ENCODE measurements around the gene SLC1A2. TPM values are rescaled to one million over a fixed set of nuclear protein-coding genes. Genes with fewer than 3 reads are reported as not detected.

SLC1A2 gene
- total and polyA plus RNA-seq, 2 experiments from 2014 or later, result 0.70 to 2.8 TPM

- TF ChIP-seq JUNB (IDR thresholded peaks at IDR 0.05; ENCODE audit: unreplicated experiment) (no peak), ZNF462 (CRISPR knock-in tag; IDR thresholded peaks at IDR 0.05) (no peak), ZNF114 (CRISPR knock-in tag; IDR thresholded peaks at IDR 0.05) (no peak), EZH2phosphoT487 (IDR thresholded peaks at IDR 0.05; ENCODE audit: unreplicated experiment) (no peak), NANOG (IDR thresholded peaks at IDR 0.05; ENCODE audit: borderline replicate concordance) (no peak), EZH2 (IDR thresholded peaks at IDR 0.05; ENCODE audit: low read depth, unreplicated experiment) (no peak), REST (IDR thresholded peaks at IDR 0.05; ENCODE audit: unreplicated experiment) (no peak), STAT1 (IDR thresholded peaks at IDR 0.05; ENCODE audit: unreplicated experiment) (no peak), POLR2AphosphoS5 (IDR thresholded peaks at IDR 0.05; ENCODE audit: low read depth) (no peak), ETS1 (IDR thresholded peaks at IDR 0.05) (no peak), CREB1 (CRISPR knock-in tag; IDR thresholded peaks at IDR 0.05; ENCODE audit: low read depth) (no peak), ZNF331 (CRISPR knock-in tag; IDR thresholded peaks at IDR 0.05; ENCODE audit: low read depth) (no peak), CTCF (conservative IDR thresholded peaks at IDR 0.05; ENCODE audit: low read depth in 2 of 2) (no peak)
- H3K27me3 Mint-ChIP-seq (ENCODE audit: insufficient read depth, low read depth, poor library complexity), result no peaks in the 10 kb centered on the region
- Histone ChIP-seq H2AFZ (no peak overlapping the region), H3K79me2 (replicated peaks; ENCODE audit: insufficient read depth) (no peaks in the 10 kb centered on the region), H3K27ac (ENCODE audit: low read depth) (no peak overlapping the region), H3K4me3 (no peak overlapping the region), H3K9me2 (ENCODE audit: insufficient read depth) (peaks cover 27% of the 10 kb centered on the region), H3K4me2 (no peak overlapping the region), H3K27me3 (ENCODE audit: insufficient read depth) (no peaks in the 10 kb centered on the region), H3F3A (replicated peaks; ENCODE audit: low read depth) (no peaks in the 10 kb centered on the region), H3K36me3 (ENCODE audit: insufficient read depth) (no peaks in the 10 kb centered on the region), H4K20me1 (replicated peaks; ENCODE audit: insufficient read depth) (no peaks in the 10 kb centered on the region), H3K4me1 (ENCODE audit: insufficient read depth) (peaks cover 20% of the 10 kb centered on the region)
- no peaks in the 10 kb centered on the region for H3K9me3 Mint-ChIP-seq
- no peaks in the 10 kb centered on the region for H3K36me3 Mint-ChIP-seq (ENCODE audit: low read depth)
- H3K4me3 Mint-ChIP-seq, result no peak overlapping the region
- DNase-seq (ENCODE audit: low spot score) (no peak), ATAC-seq (no peak)
- H3K4me1 Mint-ChIP-seq, result peaks cover 26% of the 10 kb centered on the region
- H3K27ac Mint-ChIP-seq, result no peak overlapping the region
These were observed 98.2 kb downstream of the SLC1A2 start for GRCh38 chr11:35321111-35321510.

All from GM23338 (cell line).